Measurements from ENCODE around the gene TTLL5. TPM values are rescaled to one million over a fixed set of nuclear protein-coding genes. Genes with fewer than 3 reads are reported as not detected.

Gene TTLL5
- total and polyA plus RNA-seq, 2 of the 13 experiments (the other 11 are each of a cell fraction or from before 2014, with no cell fraction given): 11.8 to 18.8 TPM

- no peak for TF ChIP-seq ZNF143 (CRISPR knock-in tag; IDR thresholded peaks at IDR 0.05)
- TF ChIP-seq PTBP1 (IDR thresholded peaks at IDR 0.05; ENCODE audit: low read depth, low read length, poor library complexity, severe bottlenecking): peak; percentile 58
- TF ChIP-seq YEATS4 (CRISPR knock-in tag; IDR thresholded peaks at IDR 0.05; ENCODE audit: borderline replicate concordance): 0 out of 2 replicates have a peak, but pooled peaks have one; percentile 23
- TF ChIP-seq ZNF574 (CRISPR knock-in tag; IDR thresholded peaks at IDR 0.05): no peak
- TF ChIP-seq MAX (IDR thresholded peaks at IDR 0.05): no peak
- no peak for TF ChIP-seq ARID2 (CRISPR knock-in tag; IDR thresholded peaks at IDR 0.05; ENCODE audit: borderline replicate concordance)
- TF ChIP-seq ZNF547 (CRISPR knock-in tag; IDR thresholded peaks at IDR 0.05): peak; percentile 55; the same call in 1 of the 2 replicates
- peak; percentile 53; the same call in 1 of the 2 replicates for TF ChIP-seq GABPB1 (CRISPR knock-in tag; IDR thresholded peaks at IDR 0.05)
- TF ChIP-seq ZNF335 (CRISPR knock-in tag; IDR thresholded peaks at IDR 0.05): no peak
- peak; percentile 96 for TF ChIP-seq ZNF629 (CRISPR knock-in tag; conservative IDR thresholded peaks at IDR 0.05)
- peak; percentile 47; the same call in 1 of the 2 replicates for TF ChIP-seq ZNF235 (CRISPR knock-in tag; IDR thresholded peaks at IDR 0.05; ENCODE audit: borderline replicate concordance)
- 0 out of 2 replicates have a peak, but pooled peaks have one; percentile 11 for TF ChIP-seq MTA1 (CRISPR knock-in tag; IDR thresholded peaks at IDR 0.05; ENCODE audit: borderline replicate concordance)
- 0 out of 2 replicates have a peak, but pooled peaks have one; percentile 33 for TF ChIP-seq HINFP (CRISPR knock-in tag; IDR thresholded peaks at IDR 0.05; ENCODE audit: low read depth)
- no peak for TF ChIP-seq AKAP8 (CRISPR knock-in tag; IDR thresholded peaks at IDR 0.05)
- no peak for TF ChIP-seq NFE2 (CRISPR knock-in tag; IDR thresholded peaks at IDR 0.05)
- peak; percentile 37 for TF ChIP-seq ZNF407 (CRISPR knock-in tag; IDR thresholded peaks at IDR 0.05; ENCODE audit: not compliant biosample characterization)
Measured at GRCh38 chr14:75982266-75983018, 321.4 kb downstream of the TTLL5 start (continued).
